Stimulated activated CD4-positive, alpha-beta T cell treated with anti-CD3 and anti-CD28 coated beads, Interleukin-12 subunit alpha, Interleukin-12 subunit beta, amount 100 ng/mL, for 4 hours (primary cell): ENCODE results near the gene U2AF2.

ENCODE experiments used
- DNase-seq: peaks from one replicate; pipeline ENCODE4 v3.0.0-alpha.2; 2020

The U2AF2 gene

GRCh38 chr19:55720214-55720746 lies 65.4 kb downstream of the U2AF2 start:
- no peak for DNase-seq

- DNase-seq, result no peak
These were observed 66.0 kb downstream of the U2AF2 start for GRCh38 chr19:55720801-55721200.

GRCh38 chr19:55723491-55723890 lies 68.7 kb downstream of the U2AF2 start:
- DNase-seq, result no peak
